SK-N-MC (cell line): Measurements from ENCODE around the gene DYNLT4.

Experiments
- DNase-seq: peaks from one replicate; pipeline ENCODE4 v3.0.0-alpha.2; 2011; ENCODE audit warnings: low read depth, low spot score
- H3K27ac ChIP-seq: fragments of 200-600 bp; sonication (generic); 2 replicates; pipeline ENCODE4 v1.5.1; 2016; ENCODE audit warnings: mixed run types
- H3K36me3 ChIP-seq: fragments of 200-600 bp; sonication (generic); 2 replicates; pipeline ENCODE4 v1.6.1; 2017; ENCODE audit warnings: antibody characterized with exemption, low read length, mixed read lengths; ENCODE audit not compliant: insufficient read depth
- H3K4me3 ChIP-seq: fragments of 200-600 bp; sonication (generic); 2 replicates; pipeline ENCODE4 v1.5.1; 2016
- H3K9ac ChIP-seq: fragments of 200-600 bp; sonication (generic); 2 replicates; pipeline ENCODE4 v1.8.0; 2017; ENCODE audit warnings: mixed run types, mixed read lengths; ENCODE audit not compliant: insufficient read length
- H3K9me3 ChIP-seq: fragments of 200-600 bp; sonication (generic); 2 replicates; pipeline ENCODE4 v1.6.1; 2017; ENCODE audit warnings: low read depth, mild to moderate bottlenecking, antibody characterized with exemption, low read length, moderate library complexity, mixed read lengths
- EZH2 ChIP-seq: fragments of 200-600 bp; sonication (generic); IDR thresholded peaks from one replicate; pipeline ENCODE4 v1.6.1; 2017; ENCODE audit warnings: antibody characterized with exemption
- FOXP2 ChIP-seq: optimal IDR thresholded peaks from 2 replicates; pipeline ENCODE3; 2011; ENCODE audit warnings: mild to moderate bottlenecking, moderate library complexity; ENCODE audit not compliant: insufficient read depth; ENCODE audit errors: extremely low read length, control extremely low read depth
- POLR2AphosphoS5 ChIP-seq: IDR thresholded peaks from 2 replicates; pipeline ENCODE4 v1.6.1; 2012; ENCODE audit warnings: mild to moderate bottlenecking, low read depth, low read length, borderline replicate concordance

DYNLT4 gene

GRCh38 chr1:44806704-44807363 lies at the start of gene DYNLT4:
Gene DYNLT4 (minus strand): TSS chr1:44807351. CDS start chr1:44806668, 683 bp downstream.
- Histone ChIP-seq H3K9me3 (no peaks in the 10 kb centered on the region), H3K4me3 (no peak within 1 kb of the TSS), H3K27ac (peak within 1 kb of the TSS; percentile 56), H3K36me3 (no peaks in the 10 kb centered on the region; the same call in 1 of the 2 replicates), H3K9ac (no peak within 1 kb of the TSS)
- no peak for DNase-seq
- no peak for TF ChIP-seq FOXP2
- no peak for TF ChIP-seq EZH2
- TF ChIP-seq POLR2AphosphoS5 = no peak

- H3K27ac ChIP-seq = no peak overlapping the region
- H3K4me3 ChIP-seq = no peak overlapping the region
- no peaks in the 10 kb centered on the region; the same call in 1 of the 2 replicates for H3K36me3 ChIP-seq
- no peak overlapping the region for H3K9ac ChIP-seq
- TF ChIP-seq FOXP2 (no peak), EZH2 (no peak), POLR2AphosphoS5 (no peak)
- DNase-seq = no peak
- no peaks in the 10 kb centered on the region for H3K9me3 ChIP-seq
Observed at GRCh38 chr1:44855742-44856141, 48.6 kb upstream of the DYNLT4 start.

- no peak for DNase-seq
Observed at GRCh38 chr1:44854970-44855369, 47.8 kb upstream of the DYNLT4 start.

GRCh38 chr1:44853201-44853600 lies 46.0 kb upstream of the DYNLT4 start:
- Histone ChIP-seq H3K27ac (no peak overlapping the region), H3K9ac (no peak overlapping the region), H3K4me3 (no peak overlapping the region), H3K9me3 (no peaks in the 10 kb centered on the region), H3K36me3 (no peaks in the 10 kb centered on the region; the same call in 1 of the 2 replicates)
- no peak for TF ChIP-seq POLR2AphosphoS5
- no peak for DNase-seq

More at GRCh38 chr1:44854970-44855369, 47.8 kb upstream of the DYNLT4 start:
- Histone ChIP-seq H3K4me3 (no peak overlapping the region), H3K27ac (no peak overlapping the region), H3K9ac (no peak overlapping the region), H3K9me3 (no peaks in the 10 kb centered on the region), H3K36me3 (no peaks in the 10 kb centered on the region; the same call in 1 of the 2 replicates)
- TF ChIP-seq EZH2 (no peak), POLR2AphosphoS5 (no peak), FOXP2 (no peak)

GRCh38 chr1:44851308-44851707 lies 44.2 kb upstream of the DYNLT4 start:
- no peak for DNase-seq
- TF ChIP-seq FOXP2 (no peak), EZH2 (no peak), POLR2AphosphoS5 (no peak)
- no peak overlapping the region for H3K9ac ChIP-seq
- no peaks in the 10 kb centered on the region for H3K9me3 ChIP-seq
- no peak overlapping the region for H3K27ac ChIP-seq
- no peak overlapping the region for H3K4me3 ChIP-seq
- no peaks in the 10 kb centered on the region; the same call in 1 of the 2 replicates for H3K36me3 ChIP-seq

- Histone ChIP-seq H3K27ac (no peak overlapping the region), H3K36me3 (no peaks in the 10 kb centered on the region; the same call in 1 of the 2 replicates), H3K9me3 (no peaks in the 10 kb centered on the region), H3K9ac (no peak overlapping the region), H3K4me3 (no peak overlapping the region)
- no peak for DNase-seq
- TF ChIP-seq EZH2 = no peak
- no peak for TF ChIP-seq FOXP2
- TF ChIP-seq POLR2AphosphoS5 = no peak
Observed at GRCh38 chr1:44849575-44850132, 42.5 kb upstream of the DYNLT4 start.

- H3K9me3 ChIP-seq = no peaks in the 10 kb centered on the region
- TF ChIP-seq EZH2 (no peak), POLR2AphosphoS5 (no peak), FOXP2 (no peak)
- no peak overlapping the region for H3K9ac ChIP-seq
- no peaks in the 10 kb centered on the region; the same call in 1 of the 2 replicates for H3K36me3 ChIP-seq
- H3K27ac ChIP-seq = no peak overlapping the region
- DNase-seq = no peak
- no peak overlapping the region for H3K4me3 ChIP-seq
Observed at GRCh38 chr1:44848456-44849181, 41.5 kb upstream of the DYNLT4 start.

- H3K9me3 ChIP-seq = no peaks in the 10 kb centered on the region
- TF ChIP-seq FOXP2 (no peak), EZH2 (no peak)
- no peak overlapping the region for H3K27ac ChIP-seq
- DNase-seq = no peak
- H3K4me3 ChIP-seq = no peak overlapping the region
- H3K36me3 ChIP-seq = no peaks in the 10 kb centered on the region; the same call in 1 of the 2 replicates
- H3K9ac ChIP-seq = no peak overlapping the region
Observed at GRCh38 chr1:44847845-44848244, 40.7 kb upstream of the DYNLT4 start.

- Histone ChIP-seq H3K9me3 (no peaks in the 10 kb centered on the region), H3K27ac (no peak overlapping the region), H3K9ac (no peak overlapping the region), H3K4me3 (no peak overlapping the region), H3K36me3 (no peaks in the 10 kb centered on the region; the same call in 1 of the 2 replicates)
- DNase-seq = no peak
- TF ChIP-seq POLR2AphosphoS5 (no peak), EZH2 (no peak), FOXP2 (no peak)
Observed at GRCh38 chr1:44846985-44847384, 39.8 kb upstream of the DYNLT4 start.
